ENCODE data around the gene MRPL28.

Gene MRPL28

DNA sequence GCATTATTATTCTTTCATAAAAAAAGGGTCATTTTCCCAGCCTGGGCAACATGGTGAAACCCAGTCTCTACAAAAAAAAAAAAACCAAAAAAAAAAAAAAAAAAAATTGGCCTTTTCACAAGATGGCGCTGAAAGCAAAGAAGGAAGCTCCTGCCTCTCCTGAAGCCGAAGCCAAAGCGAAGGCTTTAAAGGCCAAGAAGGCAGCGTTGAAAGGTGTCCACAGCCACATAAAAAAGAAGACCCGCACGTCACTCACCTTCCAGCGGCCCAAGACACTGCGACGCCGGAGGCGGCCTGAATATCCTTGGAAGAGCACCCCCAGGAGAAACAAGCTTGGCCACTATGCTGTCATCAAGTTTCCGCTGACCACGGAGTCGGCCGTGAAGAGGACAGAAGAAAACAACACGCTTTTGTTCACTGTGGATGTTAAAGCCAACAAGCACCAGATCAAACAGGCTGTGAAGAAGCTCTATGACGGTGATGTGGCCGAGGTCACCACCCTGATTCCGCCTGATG, 16.4 kb upstream of the MRPL28 start:
- no peak overlapping the region for H2AFZ ChIP-seq (ENCODE audit: low read depth, low read length)

GRCh38 chr16:383326-384051, 13.2 kb upstream of the MRPL28 start:
- Histone ChIP-seq H3K4me2 (ENCODE audit: insufficient read depth, low read length) (peak overlapping the region; percentile 93; the same call in 1 of the 2 replicates), H3K4me3 (ENCODE audit: low read depth in 1 of 2, low read length in 2 of 2) (no peak overlapping the region)

More for the DNA sequence above, 16.4 kb upstream of the MRPL28 start:
- H3K27me3 ChIP-seq (ENCODE audit: insufficient read depth, low read length, poor library complexity): no peaks in the 10 kb centered on the region
- ATAC-seq (ENCODE audit: insufficient read depth, low read depth) (no peak), DNase-seq (no peak)
- no peaks in the 10 kb centered on the region for H3K36me3 ChIP-seq (ENCODE audit: insufficient read depth, low read length)
- TF ChIP-seq CTCF (IDR thresholded peaks at IDR 0.05; ENCODE audit: borderline replicate concordance, extremely low read depth, low read length, poor library complexity, severe bottlenecking): no peak
- no peak for TF ChIP-seq EZH2 (IDR thresholded peaks at IDR 0.05; ENCODE audit: borderline replicate concordance, low read depth, low read length, severe bottlenecking)
- H4K20me1 ChIP-seq (ENCODE audit: insufficient read depth, low read length): no peaks in the 10 kb centered on the region
- H3K27ac ChIP-seq (ENCODE audit: low read length): no peak overlapping the region
- H3K79me2 ChIP-seq (ENCODE audit: insufficient read depth, low read length): peaks cover 6% of the 10 kb centered on the region
- H3K9me3 ChIP-seq (ENCODE audit: insufficient read depth, low read length, severe bottlenecking): no peaks in the 10 kb centered on the region
- H3K9ac ChIP-seq (ENCODE audit: low read depth, low read length): no peak overlapping the region
- H3K4me1 ChIP-seq (ENCODE audit: insufficient read depth, low read length): peaks cover 15% of the 10 kb centered on the region
- no peak overlapping the region for H3K4me2 ChIP-seq (ENCODE audit: insufficient read depth, low read length)
- no peak overlapping the region for H3K4me3 ChIP-seq (ENCODE audit: low read depth in 1 of 2, low read length in 2 of 2)

DNA sequence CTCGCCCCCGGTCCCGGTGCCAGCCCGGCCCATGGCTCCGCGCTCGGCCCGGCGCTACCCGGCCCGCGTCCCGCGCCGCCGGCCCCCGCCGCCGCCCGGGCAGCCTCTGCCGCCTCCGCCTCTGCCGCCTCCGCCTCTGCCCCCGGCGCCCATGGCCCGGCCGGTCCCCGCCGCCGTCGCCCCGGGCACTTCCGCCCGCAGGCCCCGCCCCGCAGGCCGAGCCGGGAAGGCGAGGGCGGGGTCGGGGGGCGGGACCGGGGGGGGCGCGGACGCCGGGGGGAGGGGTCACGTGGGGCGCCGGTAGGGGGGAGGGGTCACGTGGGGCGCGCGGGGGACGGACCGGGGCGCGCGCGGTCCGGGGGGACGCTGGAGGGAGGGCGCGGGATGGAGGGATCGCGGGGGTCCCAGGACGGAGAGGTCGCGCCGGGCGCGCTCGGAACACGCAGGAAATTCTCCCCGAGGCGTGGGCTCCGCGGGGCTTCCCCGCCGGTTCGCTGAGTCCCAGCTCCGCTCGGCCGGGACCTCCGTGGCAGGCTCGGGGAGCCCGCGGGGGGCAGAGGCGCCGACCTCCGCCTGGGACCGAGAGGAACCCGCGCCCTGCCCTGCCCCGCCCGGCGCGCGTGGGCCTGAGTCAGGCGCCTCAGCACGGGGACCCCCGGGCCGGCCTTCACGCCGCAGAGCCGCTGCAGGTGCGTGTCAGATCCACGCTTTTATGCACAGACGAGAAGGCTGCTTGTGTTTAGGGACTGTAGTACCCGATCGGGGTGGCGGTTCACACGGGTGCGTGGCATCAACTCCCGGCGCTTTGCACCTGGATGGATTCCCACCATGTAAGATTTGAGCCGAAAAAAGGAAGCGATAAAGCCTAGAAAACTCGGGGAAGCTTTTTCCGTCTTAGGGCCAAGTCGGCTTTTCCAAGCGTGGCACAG, 11.7 kb upstream of the MRPL28 start, which contains the start of gene PGAP6:
Gene PGAP6, minus strand, starts transcription at position 190 of the 929 bp plus-strand sequence. Its CDS starts 157 bp downstream, at position 33.
- H3K79me2 ChIP-seq (ENCODE audit: insufficient read depth, low read length): peaks cover 36% of the 10 kb centered on the region
- H3K4me3 ChIP-seq (ENCODE audit: low read depth in 1 of 2, low read length in 2 of 2): peak within 1 kb of the TSS; percentile 76 to 84
- H3K27me3 ChIP-seq (ENCODE audit: insufficient read depth, low read length, poor library complexity): no peaks in the 10 kb centered on the region
- H3K9me3 ChIP-seq (ENCODE audit: insufficient read depth, low read length, severe bottlenecking): no peaks in the 10 kb centered on the region
- peaks cover 36% of the 10 kb centered on the region for H3K4me1 ChIP-seq (ENCODE audit: insufficient read depth, low read length)
- peak within 1 kb of the TSS; percentile 79 for H2AFZ ChIP-seq (ENCODE audit: low read depth, low read length)
- H4K20me1 ChIP-seq (ENCODE audit: insufficient read depth, low read length): peaks cover 18% of the 10 kb centered on the region
- peak; percentile 67 for ATAC-seq (ENCODE audit: insufficient read depth, low read depth)
- peaks cover 13% of the 10 kb centered on the region for H3K36me3 ChIP-seq (ENCODE audit: insufficient read depth, low read length)
- peak within 1 kb of the TSS; percentile 80 for H3K9ac ChIP-seq (ENCODE audit: low read depth, low read length)
- H3K4me2 ChIP-seq (ENCODE audit: insufficient read depth, low read length): peak within 1 kb of the TSS; percentile 93
- peak; percentile 71 for DNase-seq
- H3K27ac ChIP-seq (ENCODE audit: low read length): peak within 1 kb of the TSS; percentile 63
- TF ChIP-seq EZH2 (IDR thresholded peaks at IDR 0.05; ENCODE audit: borderline replicate concordance, low read depth, low read length, severe bottlenecking) (no peak), CTCF (IDR thresholded peaks at IDR 0.05; ENCODE audit: borderline replicate concordance, extremely low read depth, low read length, poor library complexity, severe bottlenecking) (no peak)

More at GRCh38 chr16:383326-384051, 13.2 kb upstream of the MRPL28 start:
- Histone ChIP-seq H3K36me3 (ENCODE audit: insufficient read depth, low read length) (0 out of 2 replicates have a peak, but pooled peaks cover 5% of the 10 kb centered on the region), H3K4me1 (ENCODE audit: insufficient read depth, low read length) (peaks cover 36% of the 10 kb centered on the region), H3K9me3 (ENCODE audit: insufficient read depth, low read length, severe bottlenecking) (no peaks in the 10 kb centered on the region), H3K27me3 (ENCODE audit: insufficient read depth, low read length, poor library complexity) (no peaks in the 10 kb centered on the region), H3K9ac (ENCODE audit: low read depth, low read length) (no peak overlapping the region; the same call in 1 of the 2 replicates), H3K79me2 (ENCODE audit: insufficient read depth, low read length) (peaks cover 35% of the 10 kb centered on the region), H2AFZ (ENCODE audit: low read depth, low read length) (no peak overlapping the region), H4K20me1 (ENCODE audit: insufficient read depth, low read length) (peaks cover 18% of the 10 kb centered on the region), H3K27ac (ENCODE audit: low read length) (no peak overlapping the region)
- DNase-seq (no peak), ATAC-seq (ENCODE audit: insufficient read depth, low read depth) (no peak)
- no peak for TF ChIP-seq CTCF (IDR thresholded peaks at IDR 0.05; ENCODE audit: borderline replicate concordance, extremely low read depth, low read length, poor library complexity, severe bottlenecking)
- TF ChIP-seq EZH2 (IDR thresholded peaks at IDR 0.05; ENCODE audit: borderline replicate concordance, low read depth, low read length, severe bottlenecking): no peak

Data from DND-41 (cell line).